ENCODE data around the gene CNTN2.

The CNTN2 gene

GRCh38 chr1:205025239-205025638 is 17.8 kb upstream of the CNTN2 start:
- no peak for DNase-seq

- DNase-seq = no peak
Observed at GRCh38 chr1:205026181-205026580, 16.8 kb upstream of the CNTN2 start.

- DNase-seq = no peak
Observed at GRCh38 chr1:205028390-205028789, 14.6 kb upstream of the CNTN2 start.

GRCh38 chr1:205028924-205029323 is 14.1 kb upstream of the CNTN2 start:
- DNase-seq = no peak

GRCh38 chr1:205030241-205030640 is 12.8 kb upstream of the CNTN2 start:
- no peak for DNase-seq

GRCh38 chr1:205030896-205031295 is 12.1 kb upstream of the CNTN2 start:
- DNase-seq = no peak

GRCh38 chr1:205032508-205032907 is 10.5 kb upstream of the CNTN2 start:
- DNase-seq = no peak

GRCh38 chr1:205037539-205037938 is 5.5 kb upstream of the CNTN2 start:
- DNase-seq = no peak

- DNase-seq = no peak
Observed at GRCh38 chr1:205038132-205038786, 4.8 kb upstream of the CNTN2 start.

- no peak for DNase-seq
Observed at GRCh38 chr1:205041001-205041715, 1.9 kb upstream of the CNTN2 start.

GRCh38 chr1:205041998-205042910 is 758 bp upstream of the CNTN2 start:
- DNase-seq = no peak

- DNase-seq = no peak
Observed at GRCh38 chr1:205043866-205044265, 854 bp downstream of the CNTN2 start.

- DNase-seq = no peak
Observed at GRCh38 chr1:205044741-205045140, 1.7 kb downstream of the CNTN2 start.

GRCh38 chr1:205045146-205045545 is 2.1 kb downstream of the CNTN2 start:
- DNase-seq = no peak

- no peak for DNase-seq
Observed at GRCh38 chr1:205046870-205047269, 3.9 kb downstream of the CNTN2 start.

GRCh38 chr1:205047764-205048231 is 4.8 kb downstream of the CNTN2 start:
- DNase-seq = no peak

- no peak for DNase-seq
Observed at GRCh38 chr1:205048382-205048781, 5.4 kb downstream of the CNTN2 start.

- no peak for DNase-seq
Observed at GRCh38 chr1:205049479-205049878, 6.5 kb downstream of the CNTN2 start.

GRCh38 chr1:205052690-205053089 is 9.7 kb downstream of the CNTN2 start:
- no peak for DNase-seq

- no peak for DNase-seq
Observed at GRCh38 chr1:205053296-205053695, 10.3 kb downstream of the CNTN2 start.

GRCh38 chr1:205054013-205054412 is 11.0 kb downstream of the CNTN2 start:
- DNase-seq = no peak

GRCh38 chr1:205056188-205056611 is 13.2 kb downstream of the CNTN2 start:
- DNase-seq = no peak

- DNase-seq = no peak
Observed at GRCh38 chr1:205056956-205057568, 14.1 kb downstream of the CNTN2 start.
